Ramos (cell line): ENCODE measurements around the gene GAL3ST2.
"Not testable (repeated sequence)": the region's sequence is repeated elsewhere in the genome, so short reads cannot be mapped to it uniquely, and the experiment has no call there.

Source experiments
- in situ Hi-C: fragments of 300-500 bp; cut with MboI; formaldehyde crosslinking; loops from one replicate; pipeline ENCODE4 v1.14.3; 2022; ENCODE audit warnings: low sequenced_read_pairs; ENCODE audit not compliant: unreplicated experiment

GAL3ST2 gene

DNA sequence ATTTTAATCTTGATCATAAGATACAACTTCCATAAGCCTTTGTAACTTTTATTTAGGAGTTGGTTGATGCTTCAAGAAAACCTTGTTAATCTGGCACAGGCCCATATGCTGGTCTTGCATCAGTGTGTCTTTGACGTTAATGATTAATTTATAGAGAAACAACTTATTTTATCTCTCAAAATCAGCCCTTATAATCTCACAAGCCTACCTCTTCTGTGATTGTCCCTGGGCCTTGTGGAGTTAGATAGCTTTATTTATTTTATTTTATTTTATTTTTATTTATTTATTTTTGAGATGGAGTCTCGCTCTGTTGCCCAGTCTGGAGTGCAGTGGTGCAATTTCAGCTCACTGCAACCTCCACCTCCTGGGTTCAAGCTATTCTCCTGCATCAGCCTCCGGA lies 5.4 kb downstream of the GAL3ST2 start:
- in situ Hi-C loops = not testable (repeated sequence)

DNA sequence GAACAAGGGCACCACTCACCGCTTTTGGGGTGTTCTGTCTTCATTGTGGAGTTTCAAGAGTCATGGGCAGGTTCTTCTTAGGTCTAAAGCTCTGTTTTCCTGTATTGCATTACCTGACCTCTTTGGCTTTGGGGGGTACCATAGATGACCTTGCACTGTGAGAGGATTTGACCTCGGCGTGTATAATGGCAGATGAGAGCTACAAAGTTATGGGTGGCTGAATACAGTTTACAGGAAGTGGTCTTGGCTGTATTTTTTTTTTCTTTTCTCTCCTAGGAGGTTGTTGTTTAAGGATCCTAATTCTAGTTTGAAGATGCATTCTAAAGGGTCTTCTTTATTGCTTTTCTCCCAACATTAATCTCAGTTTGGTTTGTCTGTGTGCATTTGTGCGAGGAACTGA lies 11.5 kb downstream of the GAL3ST2 start:
- in situ Hi-C loops = no loop called here

DNA sequence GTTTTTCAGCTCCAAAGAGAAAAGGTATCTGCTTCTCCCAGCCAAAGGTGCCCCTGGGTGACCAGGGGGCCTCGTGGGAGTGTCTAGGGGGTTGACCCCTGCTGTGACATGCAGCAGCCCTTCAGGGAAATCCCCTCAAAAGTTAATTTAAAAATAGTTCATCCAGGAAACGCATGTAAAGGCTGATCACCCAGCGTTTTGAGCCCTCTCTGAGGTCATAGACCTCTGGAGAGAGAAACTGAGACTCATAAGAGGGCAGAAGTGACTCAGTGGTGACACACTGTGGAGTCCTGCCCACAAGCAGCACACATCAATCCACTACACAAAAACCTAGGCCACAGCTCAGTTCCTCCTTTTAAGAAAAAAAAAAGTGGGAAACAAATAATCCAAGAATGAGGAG lies 11.9 kb downstream of the GAL3ST2 start:
- in situ Hi-C loops = no loop called here

- in situ Hi-C loops = not testable (repeated sequence)
Measured at GRCh38 chr2:241791385-241791784, 14.8 kb downstream of the GAL3ST2 start.

DNA sequence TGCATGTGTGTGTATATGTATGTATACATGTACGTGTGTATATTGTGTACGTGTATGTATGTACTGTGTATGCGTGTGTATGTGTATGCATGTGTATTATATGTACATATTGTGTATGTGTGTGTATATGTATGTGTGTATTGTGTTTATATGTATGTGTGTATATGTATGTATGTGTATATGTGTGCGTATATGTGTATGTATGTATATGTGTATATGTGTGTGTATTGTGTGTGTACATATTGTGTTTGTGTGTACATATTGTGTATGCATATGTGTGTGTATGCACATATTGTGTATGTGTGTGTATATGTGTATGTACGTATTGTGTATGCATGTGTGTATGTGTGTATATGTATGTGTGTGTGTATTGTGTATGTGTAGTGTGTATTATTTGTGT lies 16.8 kb downstream of the GAL3ST2 start:
- in situ Hi-C loops = no loop called here

GRCh38 chr2:241794250-241794823 lies 17.7 kb downstream of the GAL3ST2 start:
- in situ Hi-C loops = no loop called here

- in situ Hi-C loops = no loop called here
Measured at GRCh38 chr2:241795021-241795999, 18.7 kb downstream of the GAL3ST2 start.

DNA sequence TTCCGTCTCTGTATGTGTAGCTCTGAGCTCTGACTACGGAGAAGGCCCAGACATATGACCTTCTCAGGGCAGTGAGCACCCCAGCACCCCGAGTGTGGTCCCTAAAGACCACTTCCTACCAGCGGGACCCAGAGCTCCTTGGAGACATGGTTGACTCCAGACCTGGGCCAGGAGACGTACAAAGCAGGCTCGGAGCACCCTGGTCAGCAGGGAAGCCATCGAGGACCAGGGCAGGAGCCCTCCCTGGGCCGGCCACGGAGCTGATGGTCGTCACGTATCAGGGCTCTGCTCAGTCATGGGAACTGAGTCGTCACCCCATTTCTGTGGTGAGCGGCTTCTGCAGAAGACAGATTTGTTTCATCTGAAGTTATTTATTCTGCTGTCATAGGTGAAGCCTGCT lies 19.6 kb downstream of the GAL3ST2 start:
- in situ Hi-C loops = no loop called here

DNA sequence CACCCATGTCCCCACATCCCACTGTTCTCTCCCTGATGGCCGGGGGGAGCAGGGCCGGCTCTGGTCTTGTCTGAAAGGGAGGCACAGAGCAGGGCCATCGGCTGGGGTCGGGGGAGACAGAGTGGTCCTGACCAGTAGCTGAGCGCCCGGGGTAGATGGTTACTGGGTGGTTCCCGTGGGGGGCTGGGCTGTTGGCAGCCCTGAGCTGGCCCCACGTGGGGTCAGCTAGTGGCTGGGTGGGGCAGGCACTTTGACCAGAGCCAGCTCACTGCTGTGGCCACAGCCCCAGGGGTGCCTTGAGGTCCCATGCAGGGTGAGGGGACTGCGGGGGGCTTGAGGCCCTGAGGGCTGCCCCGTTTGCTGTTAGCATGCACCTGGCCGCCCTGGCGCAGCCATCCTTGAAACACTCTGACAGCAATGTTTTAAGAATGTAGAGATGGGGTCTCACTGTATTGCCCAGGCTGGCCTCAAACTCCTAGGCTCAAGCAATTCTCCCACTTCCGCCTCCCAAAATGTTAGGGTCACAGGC lies 20.1 kb downstream of the GAL3ST2 start:
- in situ Hi-C loops = no loop called here

DNA sequence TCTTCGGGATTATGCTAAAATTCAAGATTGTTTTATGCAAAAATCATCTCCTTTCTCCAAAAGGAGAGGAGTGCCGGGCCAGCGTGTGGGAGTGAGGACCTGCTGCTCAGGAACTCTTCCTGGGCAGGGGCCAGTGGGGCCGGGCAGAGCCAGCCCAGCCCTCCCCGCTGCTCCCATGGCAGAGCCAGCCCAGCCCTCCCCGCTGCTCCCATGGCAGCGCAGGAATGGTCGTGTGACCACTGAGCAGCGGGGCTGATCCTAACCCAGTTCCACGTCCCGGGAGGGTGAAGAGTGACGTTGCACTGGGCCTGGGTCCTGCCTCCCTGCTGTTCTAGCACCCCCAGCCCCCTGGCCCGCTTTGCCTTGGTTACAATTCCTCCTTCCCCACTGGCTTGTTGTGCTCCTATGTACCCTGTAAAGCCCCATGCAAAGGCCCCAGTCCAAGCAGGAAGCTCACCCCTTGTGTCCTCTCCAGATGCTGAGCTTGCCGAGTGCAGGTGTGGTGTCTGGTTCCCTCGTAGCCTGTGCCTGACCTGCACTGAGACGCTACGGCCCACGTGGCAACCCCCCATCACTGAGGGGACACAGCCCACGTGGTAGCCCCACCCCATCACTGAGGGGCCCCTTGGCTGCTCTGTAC lies 20.9 kb downstream of the GAL3ST2 start:
- in situ Hi-C loops = no loop called here

GRCh38 chr2:241798081-241798630 lies 21.5 kb downstream of the GAL3ST2 start:
- in situ Hi-C loops = no loop called here

GRCh38 chr2:241798631-241799521 lies 22.3 kb downstream of the GAL3ST2 start:
- in situ Hi-C loops = no loop called here

DNA sequence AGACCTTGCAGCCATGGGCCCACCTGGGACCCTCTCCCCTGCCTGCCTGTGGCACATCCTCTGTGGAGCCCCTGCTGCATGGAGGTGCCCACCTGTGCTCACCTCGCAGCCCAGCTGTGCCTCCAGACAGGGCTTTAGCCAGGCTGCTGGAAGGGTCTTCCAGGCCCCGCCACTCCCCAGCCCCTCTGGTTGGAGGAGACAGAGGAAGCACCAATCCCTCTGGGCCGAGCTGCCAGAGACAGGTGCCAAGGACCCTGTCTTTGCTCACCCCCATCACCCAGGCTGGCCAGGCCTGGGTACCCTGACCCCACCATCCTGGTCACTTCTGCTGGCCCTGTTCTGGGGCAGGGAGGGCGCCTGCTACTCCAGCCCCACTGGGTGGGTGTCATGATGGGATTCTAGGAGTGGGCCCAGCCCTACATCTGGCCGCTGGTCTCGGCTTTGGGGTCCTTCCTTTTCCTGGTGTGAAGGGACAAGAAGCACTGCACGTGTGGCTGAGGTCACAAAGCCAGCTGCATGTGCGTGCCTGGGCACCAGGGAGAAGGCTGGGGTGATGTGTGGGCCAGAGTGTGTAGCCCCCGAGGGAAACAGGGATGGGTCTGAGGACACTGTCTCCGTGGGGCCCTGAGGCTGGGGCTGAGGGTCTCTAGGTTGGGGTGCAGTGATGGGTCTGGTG lies 23.0 kb downstream of the GAL3ST2 start:
- in situ Hi-C loops = no loop called here

GRCh38 chr2:241800198-241800903 lies 23.7 kb downstream of the GAL3ST2 start:
- in situ Hi-C loops = not testable (repeated sequence)

GRCh38 chr2:241801611-241802420 lies 25.2 kb downstream of the GAL3ST2 start:
- in situ Hi-C loops = no loop called here

GRCh38 chr2:241802421-241803318 lies 26.0 kb downstream of the GAL3ST2 start:
- in situ Hi-C loops = no loop called here
